ENCODE results near the gene IGSF9B.

The IGSF9B gene

DNA sequence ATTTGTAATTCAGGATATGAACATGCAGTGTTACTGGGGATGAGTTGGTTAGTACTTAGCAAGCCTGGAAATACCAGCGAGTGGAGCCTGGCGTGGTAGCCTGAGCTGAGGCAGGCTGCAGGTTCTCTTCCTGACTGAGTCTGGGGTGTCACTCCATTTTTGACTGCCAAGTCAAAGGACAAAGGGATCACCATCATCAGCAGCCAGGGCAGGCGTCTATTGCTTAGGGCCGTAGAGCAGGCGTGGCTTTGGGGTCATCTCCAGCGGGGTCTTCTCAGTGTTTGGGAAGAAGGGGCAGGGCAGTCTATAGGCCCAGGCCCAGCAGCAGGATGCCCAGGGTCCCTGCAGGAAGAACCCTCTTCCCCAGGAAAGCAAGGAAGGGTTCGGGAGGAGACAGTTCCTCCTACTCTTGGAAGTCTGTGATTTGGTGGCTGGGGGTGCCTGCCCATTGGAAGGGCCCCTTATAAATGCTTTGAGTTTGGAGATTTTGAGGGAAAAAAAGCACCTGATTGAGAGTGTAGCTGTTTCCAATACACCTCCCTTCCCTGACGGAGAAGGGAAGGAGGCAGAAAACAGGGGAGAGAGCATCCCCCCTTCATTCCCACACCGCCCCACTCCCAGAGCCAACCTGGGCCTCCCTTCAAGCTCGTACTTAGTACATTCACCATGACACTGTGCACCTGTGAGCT, 60.0 kb downstream of the IGSF9B start:
- no peak for DNase-seq

DNA sequence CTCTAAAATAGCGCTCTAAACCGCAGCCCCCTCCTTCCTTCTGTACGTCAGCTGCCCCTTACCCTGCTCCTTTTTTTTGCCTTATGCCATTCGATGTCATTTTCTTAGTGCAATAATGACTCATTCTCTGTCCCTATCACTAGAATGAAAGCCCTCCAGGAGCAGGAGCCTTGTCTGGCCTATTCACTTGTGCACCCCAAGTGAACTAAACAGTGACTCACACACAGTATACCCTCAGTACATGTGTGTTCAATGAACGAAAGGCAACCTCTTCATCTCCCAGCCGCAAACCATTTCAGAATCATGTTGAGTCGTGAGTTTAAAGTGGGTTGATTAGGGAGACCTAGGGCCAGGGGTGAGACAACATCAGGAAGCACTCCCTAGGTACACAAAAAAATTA, 60.7 kb downstream of the IGSF9B start:
- no peak for DNase-seq

DNA sequence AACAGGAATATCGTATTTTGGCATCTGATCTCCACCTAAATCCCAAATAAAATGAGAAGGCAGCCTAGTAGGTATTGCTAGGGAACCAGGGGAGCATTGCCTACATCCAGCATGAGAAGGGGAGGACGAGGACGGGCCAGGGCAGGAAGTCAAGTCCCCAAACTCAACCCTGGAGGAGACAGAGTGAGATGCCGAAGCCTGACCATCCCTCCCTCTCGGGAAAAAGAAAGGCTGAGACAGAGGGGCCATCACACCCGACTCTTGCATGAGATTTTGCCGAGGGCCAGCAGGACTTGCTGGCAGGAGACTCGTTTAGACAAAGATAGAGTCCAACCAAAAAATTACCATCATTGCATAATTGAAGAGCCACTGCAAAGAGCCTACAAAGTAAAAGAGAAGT, 61.2 kb downstream of the IGSF9B start:
- no peak for DNase-seq

DNA sequence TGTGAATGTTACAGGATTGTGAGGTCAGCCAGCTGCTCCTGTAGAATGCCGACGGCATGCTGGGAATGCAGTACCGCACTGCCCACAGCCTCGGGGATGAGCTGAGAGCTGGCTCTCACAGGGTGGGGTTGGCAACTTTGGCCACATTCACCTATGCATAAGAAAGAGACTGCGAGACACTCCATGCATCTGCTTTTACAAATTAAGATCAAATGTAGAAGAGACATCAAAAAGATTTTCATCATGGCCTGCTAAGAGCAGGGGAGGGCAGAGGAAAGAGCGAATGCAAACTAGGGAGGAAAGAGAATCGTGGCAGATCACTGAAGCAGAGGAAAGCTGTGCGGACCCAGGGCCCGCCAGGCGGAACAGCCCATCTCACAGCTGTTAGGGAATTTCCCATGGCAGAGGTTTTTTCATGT, 61.7 kb downstream of the IGSF9B start:
- no peak for DNase-seq

DNA sequence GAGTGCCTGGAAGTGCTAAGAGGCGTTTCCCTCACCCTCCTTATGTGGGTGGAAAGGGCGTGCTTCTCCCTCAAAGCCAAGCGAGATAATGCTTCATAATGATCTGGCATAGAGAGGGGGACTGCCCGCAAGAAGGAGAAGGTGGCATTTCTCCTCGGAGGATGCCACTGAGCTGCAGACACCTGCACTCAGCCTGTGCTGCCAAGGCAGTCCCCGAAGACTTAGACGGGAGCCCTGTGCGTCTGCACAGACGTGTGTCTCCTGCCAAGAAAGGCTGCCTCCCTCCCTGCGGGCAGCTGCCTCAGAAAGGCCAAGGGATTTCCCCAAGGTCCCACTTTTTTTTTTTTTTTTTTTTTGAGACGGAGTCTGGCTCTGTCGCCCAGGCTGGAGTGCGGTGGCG, 63.4 kb downstream of the IGSF9B start:
- DNase-seq: no peak

DNA sequence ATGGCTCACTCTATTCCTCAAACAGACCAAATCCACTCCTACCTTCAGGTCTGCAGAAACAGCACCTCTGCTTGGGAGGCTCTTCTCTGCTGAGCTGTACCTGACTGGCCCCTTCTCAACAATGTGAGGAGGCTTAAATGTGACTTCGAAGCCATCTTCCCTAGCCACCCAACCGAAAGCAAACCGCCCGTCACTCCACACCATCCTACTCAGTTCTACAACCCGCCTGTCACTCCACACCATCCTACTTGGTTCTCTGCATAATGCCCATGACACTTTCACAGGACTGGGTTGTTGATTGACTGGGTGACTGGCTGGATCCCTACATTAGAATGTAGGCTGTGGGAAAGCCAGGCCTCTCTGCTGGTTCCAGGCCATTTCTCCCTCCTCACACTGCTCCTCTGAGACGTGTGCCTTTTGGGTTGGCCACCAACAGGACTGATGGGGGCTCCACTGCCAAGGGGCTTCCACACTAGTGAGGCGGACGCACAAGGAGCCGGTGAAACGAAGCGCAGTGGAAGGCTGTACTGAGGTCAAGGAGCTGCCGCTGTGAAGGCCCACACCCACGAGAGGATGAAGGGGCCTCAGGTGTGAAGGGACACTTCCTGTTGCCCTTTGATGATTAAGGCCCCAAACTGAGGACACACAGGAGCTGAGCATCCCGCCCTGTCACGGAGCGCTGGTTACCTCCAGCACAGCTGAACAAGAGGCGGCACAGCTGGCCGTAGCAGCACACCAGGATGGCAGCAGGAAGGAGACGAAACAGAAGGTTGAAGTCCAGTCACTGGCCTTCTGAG, 64.0 kb downstream of the IGSF9B start:
- DNase-seq: no peak

DNA sequence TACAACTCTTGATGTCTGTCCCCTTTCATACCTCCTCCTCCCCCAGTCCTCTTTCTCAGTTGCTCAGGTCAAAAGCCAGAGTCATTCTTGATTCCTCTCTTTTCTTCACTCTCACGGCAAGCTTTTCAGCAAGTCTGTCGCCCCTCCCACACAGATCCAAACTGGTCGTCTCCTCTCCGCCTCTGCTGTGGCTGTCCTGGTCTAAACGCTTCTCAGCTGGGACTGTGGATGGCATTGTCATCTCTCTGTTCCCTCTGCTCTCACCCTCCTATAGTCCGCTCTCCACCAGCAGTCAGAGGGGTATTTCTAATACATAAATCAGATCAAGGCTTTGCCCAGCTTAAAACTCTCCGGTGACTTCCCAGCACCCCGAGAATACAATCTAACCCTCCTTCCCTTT, 64.6 kb downstream of the IGSF9B start:
- DNase-seq: no peak

DNA sequence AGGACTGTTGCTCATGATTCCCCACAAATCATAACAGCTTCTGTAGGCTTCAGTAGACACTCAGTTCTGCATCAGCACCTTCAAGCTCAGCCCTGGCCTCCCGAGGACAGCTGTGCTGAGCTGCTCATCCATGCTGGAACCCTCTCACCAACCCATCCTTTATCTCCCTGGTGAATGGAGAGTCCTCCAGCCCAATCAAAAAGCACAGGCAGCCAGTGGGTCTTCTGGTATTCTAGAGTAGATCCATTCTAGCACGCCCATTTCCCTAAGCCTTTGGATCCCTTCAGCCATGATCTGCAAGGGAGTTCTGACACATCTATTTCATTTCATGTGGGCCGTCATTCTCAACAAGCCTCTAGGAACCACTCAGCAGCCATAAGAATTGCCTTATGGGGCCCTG, 66.9 kb downstream of the IGSF9B start:
- DNase-seq: no peak

DNA sequence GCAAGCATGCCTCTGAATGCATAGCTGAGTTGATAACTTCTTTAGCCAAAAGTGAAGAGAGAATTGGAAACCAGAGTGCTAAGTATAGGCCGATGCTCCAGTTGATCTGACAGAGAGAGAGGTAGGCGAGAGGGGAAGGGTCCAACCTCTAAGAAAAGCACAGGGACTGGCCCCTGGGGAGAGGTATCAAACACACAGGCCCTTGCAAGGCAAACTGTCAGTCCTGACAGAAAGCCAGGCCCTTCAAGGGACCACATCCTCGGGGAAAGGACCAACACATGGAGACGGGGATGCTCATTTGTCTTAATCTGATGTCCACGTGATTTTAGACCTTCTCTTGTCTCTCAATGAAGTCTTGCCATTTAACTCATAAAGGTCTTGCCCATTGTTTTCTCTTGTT, 67.6 kb downstream of the IGSF9B start:
- no peak for DNase-seq

DNA sequence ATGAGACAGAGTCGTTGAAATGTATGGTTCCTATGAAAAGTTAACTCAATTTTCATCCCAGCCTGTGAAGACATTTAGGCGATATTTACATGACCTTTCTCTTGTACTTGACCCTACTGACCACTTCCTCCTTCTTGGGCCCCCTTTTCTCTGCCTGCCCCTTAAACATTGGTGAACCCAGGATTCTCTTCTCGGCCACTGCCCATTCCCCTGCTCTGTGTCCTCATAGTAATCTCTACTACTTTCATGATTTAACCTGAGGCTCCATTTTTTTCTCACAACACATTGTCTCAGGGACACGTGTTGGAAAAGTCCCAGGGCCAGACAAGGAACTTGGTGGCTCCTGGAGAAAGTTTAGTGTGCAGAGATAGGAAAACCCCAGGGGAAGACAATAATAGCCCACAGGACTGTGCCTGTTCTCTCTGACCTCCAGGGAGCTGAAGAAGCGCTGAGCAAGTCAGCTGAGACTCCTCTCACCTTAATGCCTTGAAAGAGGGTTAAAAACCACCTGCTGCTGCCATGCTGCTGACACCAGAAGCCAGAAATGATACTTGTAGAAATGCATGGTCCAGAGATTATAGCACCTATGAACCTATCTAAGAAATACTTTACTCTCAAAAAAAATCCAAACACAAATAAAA, 69.0 kb downstream of the IGSF9B start:
- DNase-seq: no peak

DNA sequence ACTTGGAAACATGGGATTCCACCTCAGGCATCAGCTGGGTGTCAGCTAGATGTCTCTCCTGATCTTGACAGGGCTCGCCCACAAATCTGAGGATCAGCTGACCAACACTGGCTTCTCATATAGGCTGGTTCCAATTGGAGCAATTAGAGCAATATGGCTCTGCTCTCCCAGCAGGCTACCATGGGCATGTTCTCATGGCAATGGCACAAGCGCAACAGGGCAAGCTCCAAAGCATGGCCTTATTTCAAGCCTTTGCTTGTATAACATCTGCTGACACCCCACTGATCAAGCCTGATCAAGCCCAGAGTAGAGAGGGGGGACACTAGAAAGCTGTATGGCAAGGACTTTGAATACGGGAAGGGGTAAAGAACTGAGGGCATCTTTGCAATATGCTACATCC, 70.7 kb downstream of the IGSF9B start:
- no peak for DNase-seq

DNA sequence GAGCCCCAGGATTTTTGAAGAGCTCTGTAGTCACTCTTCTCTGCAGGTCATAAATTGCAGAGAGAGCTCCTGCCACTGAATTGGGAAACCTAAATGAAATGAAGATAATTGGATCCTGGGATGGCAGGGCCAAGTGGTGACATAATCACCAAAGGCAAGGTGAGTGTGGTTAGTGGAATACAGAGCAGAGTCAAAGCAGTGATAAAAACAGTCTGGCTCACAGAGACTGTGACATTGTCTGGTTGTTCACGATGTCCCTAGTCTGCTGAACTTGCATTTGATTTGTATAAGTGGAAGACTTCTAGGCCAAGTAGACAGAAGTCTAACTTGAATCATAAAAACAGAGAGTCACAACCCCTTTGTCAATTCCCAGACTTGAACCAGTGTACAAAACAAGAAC, 84.6 kb downstream of the IGSF9B start:
- DNase-seq: no peak

DNA sequence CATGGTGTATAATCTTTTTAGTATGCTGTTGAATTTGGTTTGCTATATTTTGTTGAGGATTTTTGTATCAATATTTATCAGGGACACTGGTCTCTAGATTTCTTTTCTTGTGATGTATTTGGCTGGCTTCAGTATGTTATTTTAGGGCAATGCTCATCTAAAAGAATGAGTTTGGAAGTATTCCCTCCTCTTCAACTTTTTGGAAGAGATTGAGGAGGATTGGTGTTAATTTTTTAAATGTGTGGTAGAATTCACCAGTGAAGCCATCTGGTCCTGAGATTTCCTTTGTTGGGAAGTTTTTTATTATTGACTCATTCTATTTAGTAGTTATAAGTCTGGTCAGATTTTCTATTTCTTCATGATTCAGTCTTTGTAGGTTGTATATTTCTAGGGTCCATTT, 89.3 kb downstream of the IGSF9B start:
- no peak for DNase-seq

DNA sequence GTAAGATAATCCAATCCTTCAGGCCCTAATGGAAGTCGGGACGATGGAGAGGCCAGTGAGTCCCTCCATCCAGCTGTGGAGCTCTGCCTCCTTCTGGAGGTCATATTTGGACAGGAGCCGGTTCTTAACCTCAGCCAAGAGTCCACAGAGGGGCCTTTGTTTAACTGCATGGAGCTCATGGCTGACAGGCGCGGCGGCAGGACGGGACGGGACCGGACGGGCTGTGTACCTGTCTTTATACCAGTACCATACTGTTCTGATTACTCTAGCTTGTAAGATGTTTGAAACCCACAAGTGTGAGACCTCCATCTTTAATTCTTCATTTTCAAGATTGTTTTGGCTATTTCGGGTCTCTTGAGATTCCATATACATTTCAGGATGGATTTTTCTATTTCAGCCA, 91.3 kb downstream of the IGSF9B start:
- DNase-seq: no peak

DNA sequence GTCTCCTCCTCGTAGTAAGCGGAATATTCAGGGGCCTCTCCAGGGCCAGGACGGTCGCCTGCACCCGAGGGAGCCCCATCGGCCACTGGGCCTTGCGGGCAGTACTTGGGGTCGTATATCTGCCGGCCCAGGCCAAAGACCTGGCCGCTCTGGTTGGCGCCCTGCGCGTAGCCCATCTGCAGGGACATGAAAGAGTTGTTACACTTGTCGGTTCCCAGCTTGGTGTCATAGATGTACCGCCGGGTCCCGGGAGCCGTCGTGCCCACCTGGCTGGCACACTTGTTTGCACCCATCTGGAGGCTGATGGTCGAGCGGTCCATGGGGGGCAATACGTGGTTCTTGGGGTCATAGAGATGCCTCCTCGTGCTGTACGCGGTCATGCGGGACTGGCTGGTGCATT, 92.0 kb downstream of the IGSF9B start:
- DNase-seq: no peak

DNA sequence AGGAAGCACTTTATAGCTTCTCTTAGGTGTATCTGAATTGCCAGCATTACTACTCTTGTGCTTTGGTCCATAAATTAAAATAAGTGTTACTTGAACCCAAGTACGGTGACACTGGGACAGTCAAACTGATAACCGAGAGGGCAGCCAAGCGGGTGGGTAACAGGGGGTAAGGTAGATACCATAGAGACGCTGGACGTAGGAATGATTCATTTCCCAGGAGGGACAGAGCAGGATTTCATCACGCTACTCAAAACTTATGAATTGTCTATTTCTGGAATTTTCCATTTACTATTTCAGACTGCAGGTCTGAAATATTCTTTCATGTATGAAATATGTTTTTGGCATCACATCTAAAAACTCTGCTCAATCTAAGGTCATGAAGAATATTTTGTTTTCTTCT, 96.6 kb downstream of the IGSF9B start:
- DNase-seq: no peak
